ENCODE measurements around the gene MAGEA4.

MAGEA4 gene

DNA sequence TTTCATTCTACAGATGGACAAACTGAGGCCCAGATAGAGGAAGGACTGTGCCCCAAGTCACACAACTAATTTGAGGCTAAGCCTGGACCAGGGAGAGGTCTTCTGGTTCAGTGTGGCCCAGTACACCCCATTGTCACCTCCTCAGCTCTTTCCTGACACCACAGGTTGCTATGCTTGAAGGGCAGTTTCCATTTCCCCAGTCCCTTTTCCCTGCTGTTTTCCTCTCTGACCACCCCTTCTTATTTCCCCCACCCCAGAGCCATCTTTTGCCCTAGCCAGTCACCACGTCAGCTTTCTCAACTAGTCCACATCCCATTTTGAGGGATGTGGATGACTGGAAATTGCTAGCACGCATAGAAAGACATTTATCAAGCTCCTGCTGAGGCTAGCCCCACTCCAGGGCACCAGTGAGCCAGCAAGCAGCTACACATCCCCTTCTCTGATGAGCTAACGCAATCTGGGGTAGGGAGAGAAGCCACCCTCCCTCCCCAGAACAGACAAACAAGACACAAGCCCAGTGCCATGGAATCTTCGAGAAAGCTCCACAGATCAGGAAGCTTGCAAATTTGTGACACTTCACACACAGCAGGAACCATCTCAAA is 60.5 kb downstream of the MAGEA4 start:
- no peak overlapping the region for H3K4me3 ChIP-seq (ENCODE audit: low read length)
- TF ChIP-seq, protein P1, sequence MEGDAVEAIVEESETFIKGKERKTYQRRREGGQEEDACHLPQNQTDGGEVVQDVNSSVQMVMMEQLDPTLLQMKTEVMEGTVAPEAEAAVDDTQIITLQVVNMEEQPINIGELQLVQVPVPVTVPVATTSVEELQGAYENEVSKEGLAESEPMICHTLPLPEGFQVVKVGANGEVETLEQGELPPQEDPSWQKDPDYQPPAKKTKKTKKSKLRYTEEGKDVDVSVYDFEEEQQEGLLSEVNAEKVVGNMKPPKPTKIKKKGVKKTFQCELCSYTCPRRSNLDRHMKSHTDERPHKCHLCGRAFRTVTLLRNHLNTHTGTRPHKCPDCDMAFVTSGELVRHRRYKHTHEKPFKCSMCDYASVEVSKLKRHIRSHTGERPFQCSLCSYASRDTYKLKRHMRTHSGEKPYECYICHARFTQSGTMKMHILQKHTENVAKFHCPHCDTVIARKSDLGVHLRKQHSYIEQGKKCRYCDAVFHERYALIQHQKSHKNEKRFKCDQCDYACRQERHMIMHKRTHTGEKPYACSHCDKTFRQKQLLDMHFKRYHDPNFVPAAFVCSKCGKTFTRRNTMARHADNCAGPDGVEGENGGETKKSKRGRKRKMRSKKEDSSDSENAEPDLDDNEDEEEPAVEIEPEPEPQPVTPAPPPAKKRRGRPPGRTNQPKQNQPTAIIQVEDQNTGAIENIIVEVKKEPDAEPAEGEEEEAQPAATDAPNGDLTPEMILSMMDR (IDR thresholded peaks at IDR 0.05; ENCODE audit: low read depth, low read length, poor library complexity, severe bottlenecking), result no peak
- TF ChIP-seq EZH2phosphoT487 (IDR thresholded peaks at IDR 0.05; ENCODE audit: borderline replicate concordance, low read length), result no peak
- no peaks in the 10 kb centered on the region for H3F3A ChIP-seq (ENCODE audit: control insufficient read depth, insufficient read depth)
- no peaks in the 10 kb centered on the region for H3K27me3 ChIP-seq (ENCODE audit: control insufficient read depth, low read length)
- no peaks in the 10 kb centered on the region for H3K79me2 ChIP-seq (ENCODE audit: control insufficient read depth, low read length)
- H4K20me1 ChIP-seq (ENCODE audit: control insufficient read depth, insufficient read depth, low read depth, low read length), result no peaks in the 10 kb centered on the region
- no peak overlapping the region for H3K27ac ChIP-seq (ENCODE audit: low read depth, low read length)
- H3K4me2 ChIP-seq (ENCODE audit: low read length), result no peak overlapping the region
- no peaks in the 10 kb centered on the region for H3K4me1 ChIP-seq (ENCODE audit: control insufficient read depth, low read length)
- no peaks in the 10 kb centered on the region for H3K9me2 ChIP-seq (replicated peaks; ENCODE audit: control insufficient read depth, low read length)
- H3K36me3 ChIP-seq (ENCODE audit: control insufficient read depth, low read length), result no peaks in the 10 kb centered on the region
- no peaks in the 10 kb centered on the region for H3K9me3 ChIP-seq (ENCODE audit: control insufficient read depth, insufficient read depth, low read length)

DNA sequence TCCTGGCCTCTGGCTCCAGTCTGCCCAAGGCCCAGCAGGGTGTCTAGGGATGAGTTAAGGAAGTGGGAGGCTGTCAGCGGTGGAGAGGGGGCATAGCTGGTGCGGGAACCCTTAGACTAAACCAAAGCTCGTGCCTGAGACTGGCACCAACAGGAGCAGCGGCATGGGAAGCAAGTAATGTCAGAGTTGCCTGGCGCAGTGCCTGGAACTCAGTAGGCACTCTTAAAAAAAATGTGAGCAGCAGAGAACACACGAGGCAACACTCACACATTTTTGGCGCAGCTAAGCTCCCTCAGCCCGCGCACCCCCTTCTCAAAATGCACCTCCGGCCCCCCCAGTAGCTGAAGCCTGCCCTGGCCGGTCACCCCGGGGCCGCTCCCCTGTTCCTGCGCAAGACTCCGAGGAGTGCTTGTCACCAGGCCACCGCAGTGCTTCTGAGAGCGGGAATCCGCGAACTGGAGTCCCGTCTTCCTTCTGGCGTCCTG is 61.2 kb downstream of the MAGEA4 start:
- no peaks in the 10 kb centered on the region for H3F3A ChIP-seq (ENCODE audit: control insufficient read depth, insufficient read depth)
- no peak overlapping the region for H3K27ac ChIP-seq (ENCODE audit: low read depth, low read length)
- no peaks in the 10 kb centered on the region for H3K4me1 ChIP-seq (ENCODE audit: control insufficient read depth, low read length)
- no peaks in the 10 kb centered on the region for H4K20me1 ChIP-seq (ENCODE audit: control insufficient read depth, insufficient read depth, low read depth, low read length)
- no peaks in the 10 kb centered on the region for H3K27me3 ChIP-seq (ENCODE audit: control insufficient read depth, low read length)
- no peak overlapping the region for H3K4me2 ChIP-seq (ENCODE audit: low read length)
- TF ChIP-seq EZH2phosphoT487 (IDR thresholded peaks at IDR 0.05; ENCODE audit: borderline replicate concordance, low read length), result no peak
- TF ChIP-seq, protein P1 (IDR thresholded peaks at IDR 0.05; ENCODE audit: low read depth, low read length, poor library complexity, severe bottlenecking), result no peak
- no peaks in the 10 kb centered on the region for H3K79me2 ChIP-seq (ENCODE audit: control insufficient read depth, low read length)
- H3K36me3 ChIP-seq (ENCODE audit: control insufficient read depth, low read length), result no peaks in the 10 kb centered on the region
- no peaks in the 10 kb centered on the region for H3K9me2 ChIP-seq (replicated peaks; ENCODE audit: control insufficient read depth, low read length)
- H3K9me3 ChIP-seq (ENCODE audit: control insufficient read depth, insufficient read depth, low read length), result no peaks in the 10 kb centered on the region
- no peak overlapping the region for H3K4me3 ChIP-seq (ENCODE audit: low read length)
